AG09319 (cell line): ENCODE measurements around the gene COL23A1.

Experiments
- DNase-seq: peaks from one replicate; pipeline ENCODE4 v3.0.0-alpha.2; 2010; ENCODE audit warnings: low read depth; ENCODE audit errors: extremely low read depth
- TF ChIP-seq, protein P1 (sequence below): IDR thresholded peaks from 2 replicates; pipeline ENCODE4 v1.5.1; 2011; ENCODE audit warnings: low read depth, mild to moderate bottlenecking, inconsistent platforms, low read length, moderate library complexity

Gene COL23A1

DNA sequence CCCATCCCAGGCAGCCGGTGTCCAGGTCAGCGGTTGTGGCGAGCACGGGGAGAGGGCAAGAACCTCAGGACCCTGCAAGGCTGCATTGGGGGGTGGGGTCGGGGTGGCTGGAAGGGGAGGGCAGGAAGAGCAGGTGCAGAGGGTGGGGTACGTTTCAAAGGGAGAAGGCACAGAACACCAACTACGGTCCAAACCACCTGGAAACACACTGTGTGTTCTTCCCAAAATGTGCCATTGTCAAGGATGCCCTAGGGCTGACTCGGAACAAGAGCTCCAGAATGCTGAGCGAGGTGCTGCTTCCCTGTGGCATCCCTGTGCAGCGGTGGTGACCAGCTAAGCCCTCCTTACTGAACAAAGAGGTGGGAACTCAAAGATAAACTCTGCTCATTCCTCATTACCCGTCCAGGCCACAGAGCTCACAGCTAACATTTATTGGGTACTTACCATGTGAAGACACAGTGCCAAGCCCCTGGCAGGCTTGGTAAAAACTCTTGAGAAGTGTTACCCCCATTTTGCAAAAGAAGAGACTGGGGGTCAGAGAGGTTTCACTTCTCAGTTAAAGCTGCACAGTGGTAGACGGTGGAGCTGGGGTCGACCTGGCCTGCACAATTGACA lies 153.8 kb downstream of the COL23A1 start:
- no peak for DNase-seq
- TF ChIP-seq, protein P1, sequence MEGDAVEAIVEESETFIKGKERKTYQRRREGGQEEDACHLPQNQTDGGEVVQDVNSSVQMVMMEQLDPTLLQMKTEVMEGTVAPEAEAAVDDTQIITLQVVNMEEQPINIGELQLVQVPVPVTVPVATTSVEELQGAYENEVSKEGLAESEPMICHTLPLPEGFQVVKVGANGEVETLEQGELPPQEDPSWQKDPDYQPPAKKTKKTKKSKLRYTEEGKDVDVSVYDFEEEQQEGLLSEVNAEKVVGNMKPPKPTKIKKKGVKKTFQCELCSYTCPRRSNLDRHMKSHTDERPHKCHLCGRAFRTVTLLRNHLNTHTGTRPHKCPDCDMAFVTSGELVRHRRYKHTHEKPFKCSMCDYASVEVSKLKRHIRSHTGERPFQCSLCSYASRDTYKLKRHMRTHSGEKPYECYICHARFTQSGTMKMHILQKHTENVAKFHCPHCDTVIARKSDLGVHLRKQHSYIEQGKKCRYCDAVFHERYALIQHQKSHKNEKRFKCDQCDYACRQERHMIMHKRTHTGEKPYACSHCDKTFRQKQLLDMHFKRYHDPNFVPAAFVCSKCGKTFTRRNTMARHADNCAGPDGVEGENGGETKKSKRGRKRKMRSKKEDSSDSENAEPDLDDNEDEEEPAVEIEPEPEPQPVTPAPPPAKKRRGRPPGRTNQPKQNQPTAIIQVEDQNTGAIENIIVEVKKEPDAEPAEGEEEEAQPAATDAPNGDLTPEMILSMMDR: no peak

DNA sequence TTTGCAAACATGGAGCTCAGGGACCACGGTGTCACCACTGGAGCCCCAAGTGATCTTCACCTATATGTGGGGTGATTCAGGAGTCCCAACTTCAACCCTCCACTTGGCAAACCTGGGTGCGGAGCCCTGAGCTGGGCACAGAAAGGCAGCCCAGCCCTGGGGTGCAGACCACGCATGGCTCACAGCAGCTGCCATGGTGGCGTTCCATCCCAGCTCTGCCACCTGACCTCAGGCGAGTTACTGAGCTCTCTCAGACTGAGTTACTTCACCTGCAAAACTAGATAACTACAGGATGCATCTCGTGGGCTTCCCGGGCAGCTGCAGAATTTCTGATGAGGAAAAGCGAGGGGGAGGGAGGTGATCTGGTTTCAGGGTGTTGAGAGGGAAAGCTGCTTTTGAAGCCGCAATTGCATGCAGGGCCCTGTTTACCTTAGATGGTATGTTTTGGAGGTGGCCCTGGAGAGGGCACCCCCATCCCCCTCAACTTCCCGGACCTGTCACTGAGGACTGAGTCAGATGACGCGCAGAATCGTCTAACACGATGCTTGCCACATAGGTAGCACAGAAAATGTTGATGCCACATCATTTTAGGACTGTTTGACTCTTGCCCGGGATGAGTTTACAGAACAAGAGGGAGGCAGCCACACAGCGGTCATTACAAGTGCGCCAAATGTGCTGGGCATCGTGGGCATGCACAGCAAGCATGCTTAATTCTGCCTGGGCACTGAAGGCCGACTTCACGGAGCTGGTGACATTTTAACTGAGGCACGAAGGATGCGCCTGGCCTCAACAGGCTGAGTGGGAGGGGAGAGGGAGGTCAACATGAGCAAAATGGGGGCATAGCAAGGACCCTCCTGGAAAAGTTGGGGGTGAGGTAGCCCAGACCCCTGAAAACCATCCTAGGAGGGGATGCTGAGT lies 154.6 kb downstream of the COL23A1 start:
- TF ChIP-seq, protein P1: no peak
- DNase-seq: no peak

DNA sequence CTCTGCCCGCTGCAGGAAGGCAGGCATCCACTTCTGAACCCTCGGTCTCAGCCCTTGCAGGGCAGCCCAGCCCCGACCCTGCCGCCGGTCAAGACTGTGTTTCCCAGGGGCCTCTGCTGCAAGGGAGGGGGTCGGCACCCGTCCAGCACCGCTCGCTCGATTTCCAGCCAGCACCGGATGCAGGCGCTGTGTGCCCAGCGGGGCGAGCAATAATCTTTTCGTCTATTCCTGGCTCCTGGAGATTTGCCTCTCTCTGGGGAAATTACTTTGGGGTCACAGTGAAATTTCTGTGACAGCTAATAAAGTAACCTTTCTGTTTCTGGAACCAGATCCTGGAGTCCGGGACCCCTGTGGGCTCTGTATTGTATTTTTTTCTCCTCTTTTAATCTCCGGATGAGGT lies 155.3 kb downstream of the COL23A1 start:
- DNase-seq: no peak
- TF ChIP-seq, protein P1: no peak

DNA sequence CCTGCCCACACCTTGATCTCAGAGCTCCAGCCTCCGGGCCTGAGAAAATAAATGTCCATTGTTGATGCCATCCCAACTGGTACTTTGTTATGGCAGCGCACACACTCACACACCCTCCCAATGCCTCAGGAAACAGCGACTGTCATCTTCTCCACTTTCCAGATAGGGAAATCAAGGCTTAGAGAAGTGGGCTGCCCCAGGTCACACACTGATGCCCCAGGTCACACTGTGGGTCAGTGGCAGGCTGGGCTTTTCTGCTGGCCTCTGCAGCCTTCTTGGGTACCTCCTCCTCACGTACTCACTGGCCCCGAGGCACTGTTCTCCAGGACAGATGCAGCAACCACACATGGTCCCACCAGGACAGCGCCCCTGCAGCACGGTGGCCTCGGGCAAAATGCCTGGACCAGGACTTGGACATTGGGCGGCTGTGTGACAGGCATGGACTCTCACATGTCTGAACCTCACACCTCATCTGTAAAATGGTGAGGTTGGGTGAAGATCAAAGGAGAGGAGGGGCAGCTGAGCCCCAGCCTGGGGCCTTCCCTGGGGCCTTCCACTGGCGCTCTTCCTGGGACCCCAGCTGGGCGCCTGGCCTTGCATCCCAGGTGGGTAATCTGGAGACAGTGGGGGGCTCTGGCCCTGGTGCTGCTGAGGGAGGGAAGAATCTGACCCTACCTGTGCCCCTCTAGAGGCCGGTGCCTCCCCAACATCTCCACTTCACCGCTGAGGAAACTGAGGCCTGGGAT lies 156.0 kb downstream of the COL23A1 start:
- no peak for DNase-seq
- TF ChIP-seq, protein P1: no peak

DNA sequence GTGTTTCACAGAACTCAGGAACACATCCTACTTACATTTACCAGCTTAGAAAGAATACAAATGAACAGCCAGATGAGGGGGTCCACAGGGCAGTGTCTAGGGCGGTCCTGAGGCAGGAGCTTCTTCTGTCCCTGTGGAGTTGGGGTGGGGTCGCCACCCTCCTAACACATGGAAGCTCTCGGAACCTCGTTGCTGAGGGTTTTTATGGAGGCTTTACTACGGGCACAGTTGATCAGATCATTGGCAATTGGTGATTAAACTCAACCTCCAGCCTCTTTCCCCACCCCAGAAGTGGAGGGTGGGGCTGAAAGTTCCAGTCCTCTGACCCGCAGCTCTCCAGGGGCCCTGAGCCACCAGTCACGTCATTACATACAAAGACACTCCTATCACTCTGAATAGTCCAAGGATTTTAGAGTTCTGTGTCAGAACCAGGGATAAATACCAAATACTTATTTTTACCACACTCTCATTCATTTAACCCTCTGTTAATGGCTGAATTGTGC lies 156.9 kb downstream of the COL23A1 start:
- DNase-seq: no peak
- TF ChIP-seq, protein P1: no peak

DNA sequence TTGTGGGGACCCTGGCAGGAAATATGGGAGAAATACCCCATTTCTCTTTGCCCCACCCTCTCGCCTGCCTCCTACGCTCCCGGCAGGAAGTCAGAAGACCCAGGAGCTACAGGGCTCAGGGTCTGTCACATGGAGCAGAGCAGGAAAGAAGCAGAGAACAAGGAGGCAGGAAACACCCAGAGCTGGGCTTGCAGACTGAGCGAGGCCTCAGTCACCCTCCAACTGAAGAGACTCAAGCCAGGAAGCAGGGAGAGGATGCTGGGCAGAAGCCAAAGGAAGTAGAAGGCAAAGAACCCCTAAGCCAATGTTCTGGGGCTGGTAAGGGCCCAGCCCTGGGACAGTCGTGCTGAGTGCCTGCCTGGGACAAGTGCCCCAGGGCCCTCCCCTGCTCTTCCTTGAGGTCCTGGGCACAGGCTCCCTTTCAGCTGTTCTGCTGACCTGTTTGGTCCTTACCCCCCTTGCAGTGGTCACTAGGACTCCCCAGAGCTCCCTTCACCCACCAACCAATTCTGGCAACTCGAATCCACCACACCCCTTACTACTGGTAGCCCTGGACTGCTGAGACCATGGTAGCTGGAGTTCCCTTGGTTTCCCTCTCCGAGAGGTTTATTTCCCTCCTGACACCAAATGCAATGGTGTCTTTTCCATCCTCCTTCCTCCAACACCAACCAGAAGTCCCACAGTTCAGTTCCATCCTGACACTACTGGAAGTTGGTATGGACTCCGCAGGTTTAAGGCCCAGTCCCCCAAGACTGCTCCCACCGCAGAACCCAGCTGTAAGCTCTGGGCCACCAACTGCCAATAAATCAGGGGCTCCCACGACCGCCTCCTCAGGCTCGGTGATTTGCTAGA lies 157.5 kb downstream of the COL23A1 start:
- TF ChIP-seq, protein P1: no peak
- no peak for DNase-seq
